ENCODE measurements around the gene GAMT. TPM values are rescaled to one million over a fixed set of nuclear protein-coding genes. Genes with fewer than 3 reads are reported as not detected.
A peak's percentile ranks its signal among the peaks of the same experiment; 100 is the strongest.

Gene GAMT
- total and polyA plus RNA-seq, 2 of the 13 experiments (the other 11 are each of a cell fraction or from before 2014, with no cell fraction given), result 115 to 124 TPM

GRCh38 chr19:1383312-1384084, 17.8 kb downstream of the GAMT start, which contains the start of gene NDUFS7 (continued):
- no peak; the same call in 1 of the 2 replicates for TF ChIP-seq ZNF839 (CRISPR knock-in tag; IDR thresholded peaks at IDR 0.05; ENCODE audit: borderline replicate concordance)
- peak; percentile 86 for TF ChIP-seq ZNF441 (CRISPR knock-in tag; IDR thresholded peaks at IDR 0.05; ENCODE audit: borderline replicate concordance)
- 0 out of 2 replicates have a peak, but pooled peaks have one; percentile 37 for TF ChIP-seq ZMAT5 (CRISPR knock-in tag; IDR thresholded peaks at IDR 0.05; ENCODE audit: borderline replicate concordance, low read depth)
- TF ChIP-seq CBX2 (IDR thresholded peaks at IDR 0.05; ENCODE audit: low read depth, low read length), result no peak
- peak; percentile 86; the same call in 1 of the 2 replicates for TF ChIP-seq CBX2 (CRISPR knock-in tag; IDR thresholded peaks at IDR 0.05; ENCODE audit: low read depth)
- TF ChIP-seq IKZF4 (CRISPR knock-in tag; IDR thresholded peaks at IDR 0.05; ENCODE audit: borderline replicate concordance, low read depth, not compliant biosample characterization), result peak; percentile 61
- peak; percentile 63; the same call in 1 of the 2 replicates for TF ChIP-seq CENPX (CRISPR knock-in tag; IDR thresholded peaks at IDR 0.05)
- TF ChIP-seq ZNF83 (CRISPR knock-in tag; IDR thresholded peaks at IDR 0.05; ENCODE audit: borderline replicate concordance), result peak; percentile 93
- peak; percentile 99 for TF ChIP-seq HOXA3 (CRISPR knock-in tag; IDR thresholded peaks at IDR 0.05)
- TF ChIP-seq FOXA1 (IDR thresholded peaks at IDR 0.05), result no peak
- no peak; the same call in 1 of the 2 replicates for TF ChIP-seq FOXA1 (CRISPR knock-in tag; IDR thresholded peaks at IDR 0.05)
- TF ChIP-seq SNRNP70 (IDR thresholded peaks at IDR 0.05; ENCODE audit: low read depth, low read length), result no peak
- peak; percentile 99 for TF ChIP-seq ARID4A (CRISPR knock-in tag; IDR thresholded peaks at IDR 0.05; ENCODE audit: borderline replicate concordance)
- peak; percentile 70 for TF ChIP-seq MLX (CRISPR knock-in tag; IDR thresholded peaks at IDR 0.05)
- TF ChIP-seq HNRNPH1 (optimal IDR thresholded peaks at IDR 0.05; ENCODE audit: low read depth, low read length), result peak; percentile 59
- peak; percentile 93 for TF ChIP-seq ZNF614 (CRISPR knock-in tag; IDR thresholded peaks at IDR 0.05; ENCODE audit: borderline replicate concordance)
- peak; percentile 93; the same call in 1 of the 2 replicates for TF ChIP-seq KDM4B (CRISPR knock-in tag; IDR thresholded peaks at IDR 0.05)
- no peak for TF ChIP-seq SMARCC2 (IDR thresholded peaks at IDR 0.05)
- peak; percentile 85 for TF ChIP-seq RXRB (CRISPR knock-in tag; IDR thresholded peaks at IDR 0.05; ENCODE audit: borderline replicate concordance)
- peak; percentile 94; the same call in 1 of the 2 replicates for TF ChIP-seq ZNF776 (CRISPR knock-in tag; IDR thresholded peaks at IDR 0.05)
- peak; percentile 88; the same call in 1 of the 2 replicates for TF ChIP-seq ZC3H13 (CRISPR knock-in tag; IDR thresholded peaks at IDR 0.05)
- TF ChIP-seq KLF11 (CRISPR knock-in tag; IDR thresholded peaks at IDR 0.05), result 0 out of 2 replicates have a peak, but pooled peaks have one; percentile 74
- no peak for TF ChIP-seq GATA4 (IDR thresholded peaks at IDR 0.05; ENCODE audit: borderline replicate concordance, low read depth)
- peak; percentile 92 for TF ChIP-seq ZNF784 (CRISPR knock-in tag; IDR thresholded peaks at IDR 0.05; ENCODE audit: borderline replicate concordance)
- TF ChIP-seq ZNF703 (CRISPR knock-in tag; IDR thresholded peaks at IDR 0.05; ENCODE audit: borderline replicate concordance), result peak; percentile 87; the same call in 1 of the 2 replicates

Data from HepG2 (cell line).